Islet precursor cell (in vitro differentiated cells): Measurements from ENCODE around the gene RDH13.
A peak's percentile ranks its signal among the peaks of the same experiment; 100 is the strongest.
"Not testable (repeated sequence)": the region's sequence is repeated elsewhere in the genome, so short reads cannot be mapped to it uniquely, and the experiment has no call there.

ENCODE experiments used
- DNase-seq: peaks from one replicate; pipeline ENCODE4 v3.0.0-alpha.2; 2018

RDH13 gene

GRCh38 chr19:55062735-55063491, at the start of gene RDH13:
Gene RDH13 (minus strand): TSS chr19:55063148. CDS start chr19:55063032, 116 bp downstream.
- peak; percentile 97 for DNase-seq

GRCh38 chr19:55112246-55112776, 49.4 kb upstream of the RDH13 start:
- DNase-seq = no peak

- DNase-seq = no peak
These were observed 48.4 kb upstream of the RDH13 start for GRCh38 chr19:55111238-55111831.

GRCh38 chr19:55109527-55110291, 46.8 kb upstream of the RDH13 start:
- DNase-seq = no peak

GRCh38 chr19:55107252-55107651, 44.3 kb upstream of the RDH13 start:
- not testable (repeated sequence) for DNase-seq

GRCh38 chr19:55106591-55106990, 43.6 kb upstream of the RDH13 start:
- no peak for DNase-seq

GRCh38 chr19:55105237-55105636, 42.3 kb upstream of the RDH13 start:
- no peak for DNase-seq

- DNase-seq = no peak
These were observed 40.2 kb upstream of the RDH13 start for GRCh38 chr19:55103190-55103589.

GRCh38 chr19:55101261-55101660, 38.3 kb upstream of the RDH13 start:
- DNase-seq = no peak

- DNase-seq = peak; percentile 54
These were observed 36.9 kb upstream of the RDH13 start for GRCh38 chr19:55099557-55100506.

GRCh38 chr19:55098716-55099556, 36.0 kb upstream of the RDH13 start:
- peak; percentile 50 for DNase-seq

- DNase-seq = peak; percentile 47
These were observed 35.1 kb upstream of the RDH13 start for GRCh38 chr19:55097864-55098715.

GRCh38 chr19:55096061-55096701, 33.2 kb upstream of the RDH13 start:
- peak; percentile 57 for DNase-seq

GRCh38 chr19:55095260-55096060, 32.5 kb upstream of the RDH13 start:
- peak; percentile 65 for DNase-seq

GRCh38 chr19:55094456-55095259, 31.7 kb upstream of the RDH13 start:
- DNase-seq = peak; percentile 92

GRCh38 chr19:55092423-55093318, 29.7 kb upstream of the RDH13 start:
- peak; percentile 76 for DNase-seq

- peak; percentile 89 for DNase-seq
These were observed 29.0 kb upstream of the RDH13 start for GRCh38 chr19:55091955-55092354.
